ENCODE data around the gene CMTR1.

CMTR1 gene

GRCh38 chr6:37507690-37508421 is 74.8 kb downstream of the CMTR1 start:
- in situ Hi-C loops (cut with HindIII; ENCODE audit: low sequenced_read_pairs): loop anchor here (5.0 kb wide), 1 partner anchor 39 kb away; no protein-coding TSS in a partner anchor

GRCh38 chr6:37511201-37511600 is 78.2 kb downstream of the CMTR1 start:
- in situ Hi-C loops (cut with HindIII; ENCODE audit: low sequenced_read_pairs): no loop called here

GRCh38 chr6:37511910-37512399 is 78.9 kb downstream of the CMTR1 start:
- in situ Hi-C loops (cut with HindIII; ENCODE audit: low sequenced_read_pairs): no loop called here

GRCh38 chr6:37512400-37513011 is 79.5 kb downstream of the CMTR1 start:
- in situ Hi-C loops (cut with HindIII; ENCODE audit: low sequenced_read_pairs): no loop called here

GRCh38 chr6:37513155-37513554 is 80.1 kb downstream of the CMTR1 start:
- in situ Hi-C loops (cut with HindIII; ENCODE audit: low sequenced_read_pairs): no loop called here

- in situ Hi-C loops (cut with HindIII; ENCODE audit: low sequenced_read_pairs): no loop called here
Observed at GRCh38 chr6:37513576-37513975, 80.6 kb downstream of the CMTR1 start.

GRCh38 chr6:37514321-37514771 is 81.3 kb downstream of the CMTR1 start:
- in situ Hi-C loops (cut with HindIII; ENCODE audit: low sequenced_read_pairs): no loop called here

- in situ Hi-C loops (cut with HindIII; ENCODE audit: low sequenced_read_pairs): no loop called here
Observed at GRCh38 chr6:37514837-37515236, 81.8 kb downstream of the CMTR1 start.

GRCh38 chr6:37515712-37516075 is 82.7 kb downstream of the CMTR1 start:
- in situ Hi-C loops (cut with HindIII; ENCODE audit: low sequenced_read_pairs): no loop called here

- in situ Hi-C loops (cut with HindIII; ENCODE audit: low sequenced_read_pairs): no loop called here
Observed at GRCh38 chr6:37516076-37516919, 83.3 kb downstream of the CMTR1 start.

GRCh38 chr6:37516920-37517405 is 83.9 kb downstream of the CMTR1 start:
- in situ Hi-C loops (cut with HindIII; ENCODE audit: low sequenced_read_pairs): no loop called here

- in situ Hi-C loops (cut with HindIII; ENCODE audit: low sequenced_read_pairs): no loop called here
Observed at GRCh38 chr6:37517411-37517812, 84.4 kb downstream of the CMTR1 start.

GRCh38 chr6:37518116-37518515 is 85.1 kb downstream of the CMTR1 start:
- in situ Hi-C loops (cut with HindIII; ENCODE audit: low sequenced_read_pairs): no loop called here

- in situ Hi-C loops (cut with HindIII; ENCODE audit: low sequenced_read_pairs): no loop called here
Observed at GRCh38 chr6:37519461-37519860, 86.4 kb downstream of the CMTR1 start.

GRCh38 chr6:37520926-37521325 is 87.9 kb downstream of the CMTR1 start:
- in situ Hi-C loops (cut with HindIII; ENCODE audit: low sequenced_read_pairs): no loop called here

- in situ Hi-C loops (cut with HindIII; ENCODE audit: low sequenced_read_pairs): no loop called here
Observed at GRCh38 chr6:37521674-37522073, 88.7 kb downstream of the CMTR1 start.

- in situ Hi-C loops (cut with HindIII; ENCODE audit: low sequenced_read_pairs): no loop called here
Observed at GRCh38 chr6:37522836-37523235, 89.8 kb downstream of the CMTR1 start.

GRCh38 chr6:37523412-37523811 is 90.4 kb downstream of the CMTR1 start:
- in situ Hi-C loops (cut with HindIII; ENCODE audit: low sequenced_read_pairs): no loop called here

- in situ Hi-C loops (cut with HindIII; ENCODE audit: low sequenced_read_pairs): no loop called here
Observed at GRCh38 chr6:37524025-37524969, 91.3 kb downstream of the CMTR1 start.

GRCh38 chr6:37524970-37525318 is 91.9 kb downstream of the CMTR1 start:
- in situ Hi-C loops (cut with HindIII; ENCODE audit: low sequenced_read_pairs): no loop called here

Measured in DLD1 (cell line).